ENCODE data around the gene AFAP1. TPM values are rescaled to one million over a fixed set of nuclear protein-coding genes. Genes with fewer than 3 reads are reported as not detected.

Gene AFAP1
- total and polyA plus RNA-seq, 2 of the 4 experiments (the other 2 are of a cell fraction): 48.2 to 80.9 TPM

- H4K8ac ChIP-seq (ENCODE audit: low read depth in 2 of 2, low read length in 2 of 2): no peak overlapping the region
- 98% methylated on average over 7 of the region's 16 CpGs; no CpG with 5 or more reads in 1 of the 2 experiments for WGBS, 2 experiments (ENCODE audit: extremely low coverage in 2 of 2, insufficient read length in 1 of 2)
- CTCF ChIA-PET: no interaction called here
- H3K9me3 ChIP-seq (ENCODE audit: control insufficient read depth, insufficient read depth, low read length): no peaks in the 10 kb centered on the region
- DNase-seq (no peak), ATAC-seq (ENCODE audit: low read depth) (no peak)
- no peak overlapping the region for H2AFZ ChIP-seq (replicated peaks; ENCODE audit: low read length, poor library complexity)
- H3K14ac ChIP-seq (replicated peaks; ENCODE audit: low read depth, low read length): no peak overlapping the region
- H2AK9ac ChIP-seq (replicated peaks; ENCODE audit: low read depth, low read length, poor library complexity): no peak overlapping the region
- no peak overlapping the region for H2BK15ac ChIP-seq (ENCODE audit: low read depth, low read length)
- H3K23ac ChIP-seq (ENCODE audit: low read depth, low read length): no peak overlapping the region
- no peaks in the 10 kb centered on the region for H4K20me1 ChIP-seq (ENCODE audit: insufficient read depth, low read length)
- H3K9ac ChIP-seq (ENCODE audit: low read depth, low read length): no peak overlapping the region
- no peak overlapping the region for H3K18ac ChIP-seq (ENCODE audit: low read depth, low read length)
- H2BK5ac ChIP-seq (ENCODE audit: low read depth, low read length, poor library complexity, severe bottlenecking): no peak overlapping the region
- dilution Hi-C loops (cut with HindIII; ENCODE audit: low sequenced_read_pairs, unreplicated experiment) (no loop called here), in situ Hi-C loops (cut with MboI; ENCODE audit: low sequenced_read_pairs) (loop anchor here (10.0 kb wide), 1 partner anchor 529 kb away; the partner anchor contains the start of gene SORCS2), intact Hi-C loops (cut with micrococcal nuclease) (no loop called here)
- POLR2A ChIA-PET (ENCODE audit: unreplicated experiment): no interaction called here
- H4K5ac ChIP-seq (ENCODE audit: low read depth, low read length): no peak overlapping the region
- H3K9me1 ChIP-seq (ENCODE audit: insufficient read depth, low read length): no peaks in the 10 kb centered on the region
- H3K56ac ChIP-seq (ENCODE audit: extremely low read depth, insufficient read depth, low read length): no peak overlapping the region
- no peak overlapping the region for H2BK120ac ChIP-seq (ENCODE audit: low read depth, low read length)
- no peak overlapping the region for H2AK5ac ChIP-seq (ENCODE audit: low read depth, low read length)
- no TSS peak for BruUV-seq (replicated peaks)
- H3K4ac ChIP-seq (ENCODE audit: low read depth, low read length): no peak overlapping the region
- no peak for TF ChIP-seq POLR2A (IDR thresholded peaks at IDR 0.05; ENCODE audit: low read depth, low read length)
- H3K27me3 ChIP-seq (ENCODE audit: control insufficient read depth, insufficient read depth, low read length): peaks cover 19% of the 10 kb centered on the region
- no peak overlapping the region for H3K27ac ChIP-seq (ENCODE audit: insufficient read depth, low read length)
- H3K4me3 ChIP-seq (ENCODE audit: insufficient read depth, low read depth, low read length): no peak overlapping the region
- H3K79me1 ChIP-seq (ENCODE audit: low read depth in 1 of 2, low read length in 2 of 2): no peaks in the 10 kb centered on the region
- no peak overlapping the region for H2BK20ac ChIP-seq (ENCODE audit: low read depth, low read length)
- H3K36me3 ChIP-seq (ENCODE audit: control insufficient read depth, insufficient read depth, low read length): no peaks in the 10 kb centered on the region
- H3K4me1 ChIP-seq (ENCODE audit: control insufficient read depth, insufficient read depth, low read length): no peaks in the 10 kb centered on the region
- H4K91ac ChIP-seq (ENCODE audit: insufficient read depth, low read depth, low read length): no peak overlapping the region
- H3K4me2 ChIP-seq (ENCODE audit: low read depth, low read length): no peak overlapping the region
Observed at GRCh38 chr4:7723625-7724024, 216.0 kb downstream of the AFAP1 start.

Measured in IMR-90 (cell line).